ENCODE data around the gene TCP11L2. TPM values are rescaled to one million over a fixed set of nuclear protein-coding genes. Genes with fewer than 3 reads are reported as not detected.

Gene TCP11L2
- total and polyA plus RNA-seq, 2 of the 13 experiments (the other 11 are each of a cell fraction or from before 2014, with no cell fraction given) = 4.6 to 24.1 TPM

DNA sequence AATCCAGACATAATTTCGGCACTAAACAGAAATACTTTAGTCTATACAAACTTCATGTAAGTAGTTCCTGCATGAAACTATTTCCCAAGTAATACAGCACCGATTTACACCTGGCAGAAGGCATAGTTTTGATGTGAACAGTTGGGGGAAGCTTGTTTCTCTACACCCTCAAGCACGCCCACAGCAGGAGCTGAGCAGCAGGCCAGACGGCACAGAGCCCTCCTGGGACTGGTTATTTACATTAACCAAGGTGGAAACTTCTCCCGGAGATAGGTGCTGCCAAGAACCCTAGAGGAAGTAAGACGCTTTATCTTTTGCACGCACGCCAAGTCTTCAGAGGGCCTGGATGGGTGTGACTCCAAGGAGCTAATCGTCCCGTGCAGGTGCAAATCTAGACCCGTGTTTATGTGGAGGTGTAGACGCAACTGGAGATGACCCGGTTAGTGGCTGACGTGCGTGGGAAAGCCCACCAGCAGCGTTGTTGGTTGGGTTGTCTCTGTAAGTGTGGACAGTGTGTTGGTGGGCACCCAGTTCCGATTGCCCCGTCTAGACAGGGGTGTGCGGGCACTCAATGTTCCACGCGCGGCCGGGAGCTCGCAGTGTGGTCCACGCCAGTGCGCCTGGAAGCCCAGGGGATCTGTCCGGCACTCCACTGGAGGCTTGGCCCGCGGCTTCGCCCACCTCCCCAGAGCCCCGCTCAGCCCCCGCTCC, 767 bp upstream of the TCP11L2 start (continued):
- TF ChIP-seq, protein P1, sequence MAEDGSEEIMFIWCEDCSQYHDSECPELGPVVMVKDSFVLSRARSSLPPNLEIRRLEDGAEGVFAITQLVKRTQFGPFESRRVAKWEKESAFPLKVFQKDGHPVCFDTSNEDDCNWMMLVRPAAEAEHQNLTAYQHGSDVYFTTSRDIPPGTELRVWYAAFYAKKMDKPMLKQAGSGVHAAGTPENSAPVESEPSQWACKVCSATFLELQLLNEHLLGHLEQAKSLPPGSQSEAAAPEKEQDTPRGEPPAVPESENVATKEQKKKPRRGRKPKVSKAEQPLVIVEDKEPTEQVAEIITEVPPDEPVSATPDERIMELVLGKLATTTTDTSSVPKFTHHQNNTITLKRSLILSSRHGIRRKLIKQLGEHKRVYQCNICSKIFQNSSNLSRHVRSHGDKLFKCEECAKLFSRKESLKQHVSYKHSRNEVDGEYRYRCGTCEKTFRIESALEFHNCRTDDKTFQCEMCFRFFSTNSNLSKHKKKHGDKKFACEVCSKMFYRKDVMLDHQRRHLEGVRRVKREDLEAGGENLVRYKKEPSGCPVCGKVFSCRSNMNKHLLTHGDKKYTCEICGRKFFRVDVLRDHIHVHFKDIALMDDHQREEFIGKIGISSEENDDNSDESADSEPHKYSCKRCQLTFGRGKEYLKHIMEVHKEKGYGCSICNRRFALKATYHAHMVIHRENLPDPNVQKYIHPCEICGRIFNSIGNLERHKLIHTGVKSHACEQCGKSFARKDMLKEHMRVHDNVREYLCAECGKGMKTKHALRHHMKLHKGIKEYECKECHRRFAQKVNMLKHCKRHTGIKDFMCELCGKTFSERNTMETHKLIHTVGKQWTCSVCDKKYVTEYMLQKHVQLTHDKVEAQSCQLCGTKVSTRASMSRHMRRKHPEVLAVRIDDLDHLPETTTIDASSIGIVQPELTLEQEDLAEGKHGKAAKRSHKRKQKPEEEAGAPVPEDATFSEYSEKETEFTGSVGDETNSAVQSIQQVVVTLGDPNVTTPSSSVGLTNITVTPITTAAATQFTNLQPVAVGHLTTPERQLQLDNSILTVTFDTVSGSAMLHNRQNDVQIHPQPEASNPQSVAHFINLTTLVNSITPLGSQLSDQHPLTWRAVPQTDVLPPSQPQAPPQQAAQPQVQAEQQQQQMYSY (CRISPR knock-in tag; IDR thresholded peaks at IDR 0.05) = no peak
- TF ChIP-seq RFXANK (CRISPR knock-in tag; IDR thresholded peaks at IDR 0.05) (no peak), PHB2 (IDR thresholded peaks at IDR 0.05; ENCODE audit: partially characterized antibody) (no peak), ZNF253 (CRISPR knock-in tag; IDR thresholded peaks at IDR 0.05; ENCODE audit: borderline replicate concordance) (no peak), ZNF883 (CRISPR knock-in tag; IDR thresholded peaks at IDR 0.05; ENCODE audit: not compliant biosample characterization) (no peak), NR2F6 (IDR thresholded peaks at IDR 0.05) (no peak), NR2F6 (CRISPR knock-in tag; IDR thresholded peaks at IDR 0.05) (no peak), ZNF382 (CRISPR knock-in tag; IDR thresholded peaks at IDR 0.05; ENCODE audit: borderline replicate concordance) (no peak), ZNF337 (CRISPR knock-in tag; IDR thresholded peaks at IDR 0.05; ENCODE audit: borderline replicate concordance, low read depth) (no peak), PHF21A (CRISPR knock-in tag; IDR thresholded peaks at IDR 0.05) (peak; percentile 27; the same call in 1 of the 2 replicates), PAX8 (CRISPR knock-in tag; IDR thresholded peaks at IDR 0.05; ENCODE audit: borderline replicate concordance) (no peak), HNF4A (CRISPR knock-in tag; IDR thresholded peaks at IDR 0.05) (no peak), CBX5 (CRISPR knock-in tag; IDR thresholded peaks at IDR 0.05; ENCODE audit: borderline replicate concordance) (peak; percentile 73; the same call in 1 of the 2 replicates), PITX1 (CRISPR knock-in tag; IDR thresholded peaks at IDR 0.05) (no peak), JUND (CRISPR knock-in tag; IDR thresholded peaks at IDR 0.05) (0 out of 2 replicates have a peak, but pooled peaks have one; percentile 14), RARG (CRISPR knock-in tag; IDR thresholded peaks at IDR 0.05; ENCODE audit: low read depth) (no peak), FOXA3 (CRISPR knock-in tag; IDR thresholded peaks at IDR 0.05) (peak; percentile 68), ZKSCAN1 (IDR thresholded peaks at IDR 0.05; ENCODE audit: low read length) (no peak), DMAP1 (CRISPR knock-in tag; IDR thresholded peaks at IDR 0.05) (no peak)
- TF ChIP-seq, protein P2, sequence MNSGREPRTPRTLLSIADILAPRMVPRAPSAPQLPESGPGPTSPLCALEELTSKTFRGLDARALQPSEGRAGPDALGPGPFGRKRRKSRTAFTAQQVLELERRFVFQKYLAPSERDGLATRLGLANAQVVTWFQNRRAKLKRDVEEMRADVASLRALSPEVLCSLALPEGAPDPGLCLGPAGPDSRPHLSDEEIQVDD (CRISPR knock-in tag; IDR thresholded peaks at IDR 0.05; ENCODE audit: borderline replicate concordance) = no peak
- TF ChIP-seq, protein P3, sequence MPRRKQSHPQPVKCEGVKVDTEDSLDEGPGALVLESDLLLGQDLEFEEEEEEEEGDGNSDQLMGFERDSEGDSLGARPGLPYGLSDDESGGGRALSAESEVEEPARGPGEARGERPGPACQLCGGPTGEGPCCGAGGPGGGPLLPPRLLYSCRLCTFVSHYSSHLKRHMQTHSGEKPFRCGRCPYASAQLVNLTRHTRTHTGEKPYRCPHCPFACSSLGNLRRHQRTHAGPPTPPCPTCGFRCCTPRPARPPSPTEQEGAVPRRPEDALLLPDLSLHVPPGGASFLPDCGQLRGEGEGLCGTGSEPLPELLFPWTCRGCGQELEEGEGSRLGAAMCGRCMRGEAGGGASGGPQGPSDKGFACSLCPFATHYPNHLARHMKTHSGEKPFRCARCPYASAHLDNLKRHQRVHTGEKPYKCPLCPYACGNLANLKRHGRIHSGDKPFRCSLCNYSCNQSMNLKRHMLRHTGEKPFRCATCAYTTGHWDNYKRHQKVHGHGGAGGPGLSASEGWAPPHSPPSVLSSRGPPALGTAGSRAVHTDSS (CRISPR knock-in tag; conservative IDR thresholded peaks at IDR 0.05) = no peak
- TF ChIP-seq, protein P4, sequence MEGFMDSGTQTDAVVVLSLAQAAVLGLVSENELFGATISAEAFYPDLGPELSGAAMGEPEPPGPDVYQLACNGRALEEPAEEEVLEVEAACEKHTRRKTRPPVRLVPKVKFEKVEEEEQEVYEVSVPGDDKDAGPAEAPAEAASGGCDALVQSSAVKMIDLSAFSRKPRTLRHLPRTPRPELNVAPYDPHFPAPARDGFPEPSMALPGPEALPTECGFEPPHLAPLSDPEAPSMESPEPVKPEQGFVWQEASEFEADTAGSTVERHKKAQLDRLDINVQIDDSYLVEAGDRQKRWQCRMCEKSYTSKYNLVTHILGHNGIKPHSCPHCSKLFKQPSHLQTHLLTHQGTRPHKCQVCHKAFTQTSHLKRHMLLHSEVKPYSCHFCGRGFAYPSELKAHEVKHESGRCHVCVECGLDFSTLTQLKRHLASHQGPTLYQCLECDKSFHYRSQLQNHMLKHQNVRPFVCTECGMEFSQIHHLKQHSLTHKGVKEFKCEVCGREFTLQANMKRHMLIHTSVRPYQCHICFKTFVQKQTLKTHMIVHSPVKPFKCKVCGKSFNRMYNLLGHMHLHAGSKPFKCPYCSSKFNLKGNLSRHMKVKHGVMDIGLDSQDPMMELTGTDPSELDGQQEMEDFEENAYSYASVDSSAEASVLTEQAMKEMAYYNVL (CRISPR knock-in tag; IDR thresholded peaks at IDR 0.05; ENCODE audit: borderline replicate concordance) = no peak
- TF ChIP-seq, protein P5, sequence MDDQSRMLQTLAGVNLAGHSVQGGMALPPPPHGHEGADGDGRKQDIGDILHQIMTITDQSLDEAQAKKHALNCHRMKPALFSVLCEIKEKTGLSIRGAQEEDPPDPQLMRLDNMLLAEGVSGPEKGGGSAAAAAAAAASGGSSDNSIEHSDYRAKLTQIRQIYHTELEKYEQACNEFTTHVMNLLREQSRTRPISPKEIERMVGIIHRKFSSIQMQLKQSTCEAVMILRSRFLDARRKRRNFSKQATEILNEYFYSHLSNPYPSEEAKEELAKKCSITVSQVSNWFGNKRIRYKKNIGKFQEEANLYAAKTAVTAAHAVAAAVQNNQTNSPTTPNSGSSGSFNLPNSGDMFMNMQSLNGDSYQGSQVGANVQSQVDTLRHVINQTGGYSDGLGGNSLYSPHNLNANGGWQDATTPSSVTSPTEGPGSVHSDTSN (CRISPR knock-in tag; IDR thresholded peaks at IDR 0.05; ENCODE audit: borderline replicate concordance) = 0 out of 2 replicates have a peak, but pooled peaks have one; percentile 14
